Neural cell (in vitro differentiated cells): Measurements from ENCODE around the gene VEPH1. TPM values are rescaled to one million over a fixed set of nuclear protein-coding genes. Genes with fewer than 3 reads are reported as not detected.

Experiments
- H2AFZ ChIP-seq: fragments of 200-600, 300-800 bp; sonication (generic), shearing (Covaris generic); 2 replicates; pipeline ENCODE4 v1.6.0; 2014; ENCODE audit warnings: low read depth, mild to moderate bottlenecking, antibody characterized with exemption, low read length, moderate library complexity
- H3F3A ChIP-seq: fragments of 200-600 bp; shearing (Covaris generic); 2 replicates; pipeline ENCODE4 v1.6.1; 2016; ENCODE audit warnings: mild to moderate bottlenecking, moderate library complexity, mixed read lengths, antibody characterized with exemption, low read length; ENCODE audit not compliant: insufficient read depth, poor library complexity, severe bottlenecking
- H3K27ac ChIP-seq: fragments of 200-600, 300-800 bp; sonication (generic), shearing (Covaris generic); 2 replicates; pipeline ENCODE4 v1.5.1; 2014; ENCODE audit warnings: mild to moderate bottlenecking, low read length, moderate library complexity
- H3K27me3 ChIP-seq: fragments of 300-800, 200-600 bp; sonication (generic), shearing (Covaris generic); 2 replicates; pipeline ENCODE4 v1.6.0; 2014; ENCODE audit warnings: mild to moderate bottlenecking, low read depth, low read length, moderate library complexity; ENCODE audit not compliant: insufficient read depth
- H3K36me3 ChIP-seq: fragments of 300-800, 200-600 bp; sonication (generic), shearing (Covaris generic); 2 replicates; pipeline ENCODE4 v1.5.1; 2014; ENCODE audit warnings: mild to moderate bottlenecking, antibody characterized with exemption, low read length, moderate library complexity; ENCODE audit not compliant: insufficient read depth
- H3K4me2 ChIP-seq: fragments of 300-800, 200-600 bp; sonication (generic), shearing (Covaris generic); 2 replicates; pipeline ENCODE4 v1.6.0; 2014; ENCODE audit warnings: mild to moderate bottlenecking, low read length
- H3K4me3 ChIP-seq: fragments of 300-800, 200-600 bp; sonication (generic), shearing (Covaris generic); 2 replicates; pipeline ENCODE4 v1.5.1; 2014; ENCODE audit warnings: mild to moderate bottlenecking, low read length, moderate library complexity
- H3K79me2 ChIP-seq: fragments of 200-600 bp; shearing (Covaris generic); replicated peaks from 2 replicates; pipeline ENCODE4 v1.6.0; 2014; ENCODE audit warnings: mild to moderate bottlenecking, low read length, moderate library complexity; ENCODE audit not compliant: insufficient read depth
- H3K9ac ChIP-seq: fragments of 300-800, 200-600 bp; sonication (generic), shearing (Covaris generic); 2 replicates; pipeline ENCODE4 v1.6.1; 2016; ENCODE audit warnings: mild to moderate bottlenecking, low read length, mixed read lengths
- H3K9me2 ChIP-seq: fragments of 200-600 bp; shearing (Covaris generic); 2 replicates; pipeline ENCODE4 v1.6.1; 2016; ENCODE audit warnings: mild to moderate bottlenecking, low read length, mixed read lengths; ENCODE audit not compliant: insufficient read depth
- H3K9me3 ChIP-seq: fragments of 200-600, 300-800 bp; sonication (generic), shearing (Covaris generic); 2 replicates; pipeline ENCODE4 v1.6.1; 2016; ENCODE audit warnings: mild to moderate bottlenecking, mixed run types, low read length, moderate library complexity, mixed read lengths
- H4K20me1 ChIP-seq: fragments of 200-600 bp; shearing (Covaris generic); 2 replicates; pipeline ENCODE4 v1.6.1; 2016; ENCODE audit warnings: mild to moderate bottlenecking, mixed run types; ENCODE audit not compliant: insufficient read depth
- CTCF ChIP-seq: fragments of 450-650 bp; IDR thresholded peaks from 2 replicates; pipeline ENCODE4 v1.5.1; 2014; ENCODE audit warnings: antibody characterized with exemption, mild to moderate bottlenecking, moderate library complexity; ENCODE audit not compliant: poor library complexity, severe bottlenecking
- EP300 ChIP-seq: fragments of 450-650 bp; conservative IDR thresholded peaks from 2 replicates; pipeline ENCODE4 v1.6.1; 2014; ENCODE audit warnings: antibody characterized with exemption, mild to moderate bottlenecking, moderate library complexity; ENCODE audit not compliant: poor library complexity, severe bottlenecking
- EZH2 ChIP-seq: fragments of 200-600, 300-800 bp; shearing (Covaris generic), sonication (generic); IDR thresholded peaks from 2 replicates; pipeline ENCODE4 v1.6.1; 2014; ENCODE audit warnings: antibody characterized with exemption, low read length, borderline replicate concordance, mild to moderate bottlenecking; ENCODE audit not compliant: insufficient read depth, poor library complexity, severe bottlenecking
- MXI1 ChIP-seq: fragments of 450-650 bp; conservative IDR thresholded peaks from 2 replicates; pipeline ENCODE4 v1.6.1; 2014; ENCODE audit warnings: antibody characterized with exemption, mild to moderate bottlenecking; ENCODE audit not compliant: poor library complexity, severe bottlenecking
- POLR2AphosphoS5 ChIP-seq: IDR thresholded peaks from 2 replicates; pipeline ENCODE4 v1.6.1; 2012
- RAD21 ChIP-seq: fragments of 450-650 bp; conservative IDR thresholded peaks from 2 replicates; pipeline ENCODE4 v1.6.1; 2014; ENCODE audit warnings: antibody characterized with exemption, mild to moderate bottlenecking, moderate library complexity
- REST ChIP-seq: IDR thresholded peaks from 2 replicates; pipeline ENCODE4 v1.6.1; 2012; ENCODE audit warnings: borderline replicate concordance
- SMC3 ChIP-seq: fragments of 450-650 bp; conservative IDR thresholded peaks from 2 replicates; pipeline ENCODE4 v1.6.1; 2014; ENCODE audit warnings: antibody characterized with exemption, mild to moderate bottlenecking, moderate library complexity; ENCODE audit not compliant: poor library complexity
- TAF1 ChIP-seq: IDR thresholded peaks from 2 replicates; pipeline ENCODE4 v1.6.1; 2012; ENCODE audit warnings: low read depth
- polyA plus RNA-seq: library from polyadenylated mRNA; depleted of rRNA; stranded (reverse); fragments of >200 nt; gene quantifications from 2 replicates; pipeline ENCODE4 v1.2.3, GENCODE V29; 2014

Gene VEPH1
- polyA plus RNA-seq, 1 donor from 2014 or later: 0.89 TPM

DNA sequence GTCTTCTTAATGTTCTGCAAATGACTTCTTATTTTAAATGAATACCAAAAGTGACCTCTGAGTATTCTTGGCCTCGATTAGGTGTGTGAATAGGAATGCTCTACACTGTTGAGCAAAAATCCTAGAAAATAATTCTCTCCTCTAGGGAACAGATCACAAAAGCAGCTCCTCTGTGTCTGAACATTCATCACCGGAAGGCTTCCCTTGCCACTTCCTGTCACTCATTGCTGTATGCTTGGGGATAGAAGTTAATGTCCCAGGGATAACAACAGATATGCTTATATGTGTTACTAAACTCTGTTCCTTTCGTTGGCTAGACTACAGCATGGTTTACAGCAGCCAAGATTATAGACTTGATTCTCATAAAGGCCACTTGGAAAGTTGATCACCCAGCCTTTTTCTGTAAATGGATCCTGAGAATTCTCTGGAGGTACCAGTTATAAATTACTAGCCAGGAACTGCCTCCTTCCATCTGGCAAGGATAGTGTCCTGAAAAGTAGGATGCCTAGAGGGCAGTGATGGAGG, 82.5 kb downstream of the VEPH1 start:
- Histone ChIP-seq H3K79me2 (no peaks in the 10 kb centered on the region), H3K36me3 (no peaks in the 10 kb centered on the region), H3K27me3 (no peaks in the 10 kb centered on the region), H3K4me3 (no peak overlapping the region), H3K9me2 (no peaks in the 10 kb centered on the region), H3K27ac (no peak overlapping the region), H2AFZ (no peak overlapping the region), H3K4me2 (no peak overlapping the region), H4K20me1 (no peaks in the 10 kb centered on the region), H3F3A (no peaks in the 10 kb centered on the region), H3K9me3 (no peaks in the 10 kb centered on the region), H3K9ac (no peak overlapping the region)
- TF ChIP-seq EP300: no peak
- no peak for TF ChIP-seq MXI1
- no peak for TF ChIP-seq CTCF
- no peak for TF ChIP-seq EZH2
- no peak for TF ChIP-seq SMC3
- TF ChIP-seq POLR2AphosphoS5: no peak
- TF ChIP-seq RAD21: no peak
- TF ChIP-seq REST: no peak
- no peak for TF ChIP-seq TAF1

- no peak overlapping the region for H3K9ac ChIP-seq
- no peaks in the 10 kb centered on the region for H4K20me1 ChIP-seq
- no peak overlapping the region for H2AFZ ChIP-seq
- H3K4me3 ChIP-seq: no peak overlapping the region
- H3K9me2 ChIP-seq: no peaks in the 10 kb centered on the region
- TF ChIP-seq EZH2: no peak
- no peak for TF ChIP-seq RAD21
- no peak for TF ChIP-seq REST
- no peak for TF ChIP-seq SMC3
- no peaks in the 10 kb centered on the region for H3K9me3 ChIP-seq
- no peaks in the 10 kb centered on the region for H3K27me3 ChIP-seq
- H3K36me3 ChIP-seq: no peaks in the 10 kb centered on the region
- H3K4me2 ChIP-seq: no peak overlapping the region
- no peaks in the 10 kb centered on the region for H3K79me2 ChIP-seq
- no peak overlapping the region for H3K27ac ChIP-seq
- no peaks in the 10 kb centered on the region for H3F3A ChIP-seq
These were observed 85.1 kb downstream of the VEPH1 start for GRCh38 chr3:157418104-157418503.
